Tibial artery (tissue), 4 donors: Measurements from ENCODE around the gene INPP5A.

ENCODE experiments used
- DNase-seq, 2 donors: peaks; one replicate each; pipeline ENCODE4 v3.0.0-alpha.2; 2019
- H3K27ac ChIP-seq, 2 donors: fragments of 200-600 bp; sonication (generic) in 1 of 2; 1 replicate in 1 of 2; 2 replicates in 1 of 2; pipeline ENCODE4 v1.5.1; 2018 to 2019; ENCODE audit warnings: mild to moderate bottlenecking in 1 of 2
- H3K27me3 ChIP-seq, 2 donors: fragments of 200-600 bp; sonication (generic) in 1 of 2; one replicate each; pipeline versions ENCODE4 v1.5.1 to v1.6.0; 2016 to 2019
- H3K36me3 ChIP-seq, 3 donors: fragments of 200-600 bp; sonication (generic) in 2 of 3; one replicate each; pipeline ENCODE4 v1.5.1; 2016 to 2019; ENCODE audit warnings: mild to moderate bottlenecking in 2 of 3
- H3K4me1 ChIP-seq, 4 donors: fragments of 200-600 bp; sonication (generic) in 2 of 4; 1 replicate in 3 of 4; 2 replicates in 1 of 4; pipeline ENCODE4 v1.5.1; 2016 to 2019
- H3K4me3 ChIP-seq, 2 donors: fragments of 200-600 bp; sonication (generic) in 1 of 2; 1 replicate in 1 of 2; 2 replicates in 1 of 2; pipeline ENCODE4 v1.5.1; 2018 to 2019; ENCODE audit warnings: mild to moderate bottlenecking in 2 of 2
- H3K9me3 ChIP-seq, 3 donors: fragments of 200-600 bp; sonication (generic) in 1 of 3; one replicate each; pipeline ENCODE4 v1.5.1; 2016 to 2019
- intact Hi-C: fragments of 100-400 bp; cut with DNase I; formaldehyde crosslinking; loops from one replicate; pipeline ENCODE4 v1.15.0; 2023; ENCODE audit warnings: low total_unique reads
- TF ChIP-seq, protein P1 (sequence below), 2 experiments: fragments of 200-600 bp in 1 of 2; fragments of 450-650 bp in 1 of 2; IDR thresholded peaks; one replicate each; pipeline ENCODE4 v1.5.1; 2017 to 2019; ENCODE audit warnings: antibody characterized with exemption in 2 of 2, mild to moderate bottlenecking in 1 of 2, moderate library complexity in 1 of 2

Gene INPP5A

GRCh38 chr10:132616170-132616995, 78.8 kb downstream of the INPP5A start:
- intact Hi-C loops: no loop called here

GRCh38 chr10:132616996-132617736, 79.6 kb downstream of the INPP5A start:
- Histone ChIP-seq H3K4me3 (no peak overlapping the region), H3K9me3 (peaks cover 0 to 16% (median 13%) of the 10 kb centered on the region in 3 donors), H3K27ac (no peak overlapping the region), H3K36me3 (peaks cover 3 to 20% (median 11%) of the 10 kb centered on the region in 3 donors), H3K4me1 (peaks cover 0 to 14% (median 8%) of the 10 kb centered on the region in 4 donors), H3K27me3 (no peaks in the 10 kb centered on the region)
- intact Hi-C loops: no loop called here
- DNase-seq: no peak
- TF ChIP-seq, protein P1, sequence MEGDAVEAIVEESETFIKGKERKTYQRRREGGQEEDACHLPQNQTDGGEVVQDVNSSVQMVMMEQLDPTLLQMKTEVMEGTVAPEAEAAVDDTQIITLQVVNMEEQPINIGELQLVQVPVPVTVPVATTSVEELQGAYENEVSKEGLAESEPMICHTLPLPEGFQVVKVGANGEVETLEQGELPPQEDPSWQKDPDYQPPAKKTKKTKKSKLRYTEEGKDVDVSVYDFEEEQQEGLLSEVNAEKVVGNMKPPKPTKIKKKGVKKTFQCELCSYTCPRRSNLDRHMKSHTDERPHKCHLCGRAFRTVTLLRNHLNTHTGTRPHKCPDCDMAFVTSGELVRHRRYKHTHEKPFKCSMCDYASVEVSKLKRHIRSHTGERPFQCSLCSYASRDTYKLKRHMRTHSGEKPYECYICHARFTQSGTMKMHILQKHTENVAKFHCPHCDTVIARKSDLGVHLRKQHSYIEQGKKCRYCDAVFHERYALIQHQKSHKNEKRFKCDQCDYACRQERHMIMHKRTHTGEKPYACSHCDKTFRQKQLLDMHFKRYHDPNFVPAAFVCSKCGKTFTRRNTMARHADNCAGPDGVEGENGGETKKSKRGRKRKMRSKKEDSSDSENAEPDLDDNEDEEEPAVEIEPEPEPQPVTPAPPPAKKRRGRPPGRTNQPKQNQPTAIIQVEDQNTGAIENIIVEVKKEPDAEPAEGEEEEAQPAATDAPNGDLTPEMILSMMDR (IDR thresholded peaks at IDR 0.05): no peak

More at GRCh38 chr10:132616170-132616995, 78.8 kb downstream of the INPP5A start:
- Histone ChIP-seq H3K27me3 (no peaks in the 10 kb centered on the region), H3K36me3 (peaks cover 3 to 20% (median 11%) of the 10 kb centered on the region in 3 donors), H3K9me3 (peaks cover 0 to 16% (median 13%) of the 10 kb centered on the region in 3 donors), H3K4me3 (no peak overlapping the region), H3K4me1 (peaks cover 0 to 20% (median 9%) of the 10 kb centered on the region in 4 donors), H3K27ac (no peak overlapping the region)
- no peak for DNase-seq
- TF ChIP-seq, protein P1 (IDR thresholded peaks at IDR 0.05): no peak

- Histone ChIP-seq H3K27ac (no peak overlapping the region), H3K9me3 (peaks cover 0 to 16% (median 13%) of the 10 kb centered on the region in 3 donors)
Observed at GRCh38 chr10:132617737-132618052, 80.1 kb downstream of the INPP5A start.

DNA sequence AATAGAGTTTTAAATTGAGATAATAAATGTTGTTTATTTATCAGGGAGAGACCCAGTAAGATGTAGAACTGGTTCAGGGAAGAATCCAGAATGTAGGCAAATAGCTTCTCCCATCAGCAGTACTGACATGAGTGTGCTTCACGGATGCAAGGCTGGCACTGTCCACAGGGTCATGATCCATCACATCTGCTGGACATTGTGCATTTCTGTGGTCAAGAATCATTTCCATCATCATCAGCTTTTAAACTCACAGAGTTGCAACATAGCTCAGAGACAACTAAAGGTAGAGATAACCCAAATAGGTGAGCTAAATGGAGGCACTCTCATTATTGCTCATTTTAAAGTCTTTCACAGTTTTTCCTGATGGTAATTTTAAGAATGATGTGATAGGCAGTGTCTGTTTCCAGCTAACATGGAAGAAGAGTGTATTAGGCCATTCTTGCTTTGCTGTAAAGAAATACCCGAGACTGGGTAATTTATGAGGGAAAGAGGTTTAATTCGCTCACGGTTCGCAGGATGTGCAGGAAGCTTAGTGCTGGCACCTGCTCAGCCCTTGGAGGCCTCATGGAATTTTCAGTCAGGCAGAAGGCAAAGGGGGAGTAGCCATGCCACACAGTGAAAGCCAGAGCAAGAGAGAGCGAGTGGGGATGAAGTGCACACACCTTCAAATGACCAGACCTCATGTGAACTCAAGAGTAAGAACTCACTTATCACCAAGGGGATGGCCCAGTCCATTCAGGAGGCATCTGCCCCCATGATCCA, 80.8 kb downstream of the INPP5A start:
- intact Hi-C loops: no loop called here
- Histone ChIP-seq H3K9me3 (peaks cover 0 to 16% (median 13%) of the 10 kb centered on the region in 3 donors), H3K27me3 (no peaks in the 10 kb centered on the region), H3K4me1 (peaks cover 0 to 3% (median 0%) of the 10 kb centered on the region in 4 donors), H3K27ac (no peak overlapping the region), H3K4me3 (no peak overlapping the region), H3K36me3 (peaks cover 3 to 20% (median 11%) of the 10 kb centered on the region in 3 donors)
- DNase-seq: no peak
- TF ChIP-seq, protein P1 (IDR thresholded peaks at IDR 0.05): no peak

More at GRCh38 chr10:132617737-132618052, 80.1 kb downstream of the INPP5A start:
- Histone ChIP-seq H3K4me1 (peaks cover 0 to 9% (median 4%) of the 10 kb centered on the region in 4 donors), H3K27me3 (no peaks in the 10 kb centered on the region), H3K4me3 (no peak overlapping the region), H3K36me3 (peaks cover 3 to 20% (median 11%) of the 10 kb centered on the region in 3 donors)
- TF ChIP-seq, protein P1 (IDR thresholded peaks at IDR 0.05): no peak
- intact Hi-C loops: no loop called here
- DNase-seq: no peak

- Histone ChIP-seq H3K27ac (no peak overlapping the region), H3K36me3 (peaks cover 3 to 20% (median 6%) of the 10 kb centered on the region in 3 donors), H3K4me3 (no peak overlapping the region), H3K27me3 (no peaks in the 10 kb centered on the region), H3K9me3 (peaks cover 0 to 16% (median 13%) of the 10 kb centered on the region in 3 donors), H3K4me1 (peaks cover 0 to 7% (median 4%) of the 10 kb centered on the region in 4 donors)
- TF ChIP-seq, protein P1 (IDR thresholded peaks at IDR 0.05): no peak
- no peak for DNase-seq
- intact Hi-C loops: no loop called here
Observed at GRCh38 chr10:132619927-132620326, 82.3 kb downstream of the INPP5A start.
